ENCODE results near the gene L2HGDH.
"Not testable (repeated sequence)": the region's sequence is repeated elsewhere in the genome, so short reads cannot be mapped to it uniquely, and the experiment has no call there.

Gene L2HGDH

DNA sequence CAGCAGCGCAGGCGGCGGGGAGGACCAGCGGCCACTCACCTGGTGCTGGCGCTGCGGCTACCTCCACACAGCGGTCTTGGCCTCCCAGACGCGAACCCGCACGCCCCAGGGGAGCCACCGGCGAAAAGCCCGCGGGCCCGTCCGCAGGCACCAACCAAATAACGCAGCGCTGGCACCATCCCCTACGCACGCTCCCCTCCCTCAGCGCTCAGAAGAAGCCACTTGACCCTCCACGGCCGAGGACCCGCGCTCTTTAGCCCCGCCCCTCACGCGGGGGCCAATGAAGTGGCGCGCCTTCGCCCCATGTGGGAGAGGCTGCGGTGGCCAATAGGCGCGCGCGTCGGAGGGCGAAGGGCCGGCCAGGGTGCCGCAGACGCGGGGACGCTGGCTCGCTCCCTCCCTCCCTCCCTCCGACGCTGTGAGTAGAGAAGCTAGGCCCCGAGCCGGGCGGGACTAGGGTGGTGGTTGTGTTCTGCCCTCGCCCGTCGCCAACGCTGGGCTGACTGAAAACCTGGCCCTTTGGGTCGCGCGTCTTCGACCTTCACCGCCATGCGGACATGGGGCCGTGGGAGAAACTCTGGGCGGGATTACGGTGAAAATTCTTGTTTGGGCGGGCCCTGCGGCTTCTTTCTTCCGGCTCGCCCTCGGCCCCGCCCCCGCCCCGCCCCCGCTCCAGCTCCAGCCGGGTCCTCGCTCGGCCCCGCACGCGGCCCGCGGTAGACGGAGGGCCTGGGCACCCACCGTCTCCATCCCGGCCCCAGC lies at the start of gene L2HGDH, which contains the start of gene DMAC2L:
Gene L2HGDH (minus strand): TSS at position 258 of the 762 bp plus-strand sequence. CDS start 79 bp downstream, at position 179.
Gene DMAC2L (plus strand): TSS at position 353 of the 762 bp plus-strand sequence. CDS start 9,164 bp downstream, outside the sequence.
- peak; percentile 84 to 87 for DNase-seq

DNA sequence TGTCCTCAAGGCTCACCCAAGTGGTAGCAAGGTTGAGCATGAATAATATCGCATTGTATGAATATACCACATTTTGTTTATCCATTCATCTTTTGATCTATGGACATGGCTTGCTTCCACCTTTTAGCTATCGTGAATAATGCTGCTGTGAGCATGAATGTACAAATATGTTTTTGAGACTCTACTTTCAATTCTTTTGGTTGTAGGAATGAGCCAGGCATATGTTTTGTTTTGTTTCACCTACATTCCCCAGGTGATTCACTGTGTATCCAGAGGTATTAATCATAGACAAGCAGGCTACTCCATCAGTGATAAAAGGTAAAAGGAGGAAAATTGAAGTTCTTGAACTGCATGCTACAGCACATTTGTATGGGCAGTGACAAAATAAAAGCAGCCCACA lies 48.8 kb upstream of the L2HGDH start:
- DNase-seq: no peak

GRCh38 chr14:50360093-50360492 lies 48.1 kb upstream of the L2HGDH start:
- no peak for DNase-seq

- no peak for DNase-seq
These were observed 47.6 kb upstream of the L2HGDH start for GRCh38 chr14:50359631-50360030.

DNA sequence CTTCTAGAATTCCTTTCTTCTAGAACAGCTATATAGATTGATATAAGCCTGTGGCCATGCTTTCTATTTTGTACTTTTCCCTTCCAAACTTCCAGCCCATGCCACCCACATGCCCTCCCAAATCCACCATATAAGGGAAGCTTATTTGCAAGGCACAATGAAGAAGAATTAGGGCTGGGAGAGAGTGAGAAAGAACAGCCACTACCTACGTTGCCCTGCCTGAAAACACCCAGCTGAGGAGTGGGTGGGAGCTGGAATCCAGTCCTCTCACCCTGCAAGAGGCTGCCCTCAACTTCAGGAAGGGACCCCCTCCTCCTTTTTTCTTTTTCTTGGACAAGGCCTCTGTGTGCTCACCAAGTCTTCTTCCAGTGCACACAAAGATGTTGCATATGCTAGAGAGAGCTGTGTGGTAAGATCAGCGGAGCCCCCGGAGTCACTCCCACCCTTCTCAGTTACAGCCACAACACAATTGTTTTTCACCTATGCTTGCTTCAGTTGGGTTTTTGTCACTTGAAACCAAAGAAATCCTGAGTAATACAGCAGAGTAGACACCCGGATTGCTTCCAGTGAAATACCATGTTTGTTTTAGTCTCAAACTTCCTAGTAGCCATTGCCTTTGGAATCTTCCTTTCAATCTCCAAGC lies 45.8 kb upstream of the L2HGDH start:
- no peak for DNase-seq

DNA sequence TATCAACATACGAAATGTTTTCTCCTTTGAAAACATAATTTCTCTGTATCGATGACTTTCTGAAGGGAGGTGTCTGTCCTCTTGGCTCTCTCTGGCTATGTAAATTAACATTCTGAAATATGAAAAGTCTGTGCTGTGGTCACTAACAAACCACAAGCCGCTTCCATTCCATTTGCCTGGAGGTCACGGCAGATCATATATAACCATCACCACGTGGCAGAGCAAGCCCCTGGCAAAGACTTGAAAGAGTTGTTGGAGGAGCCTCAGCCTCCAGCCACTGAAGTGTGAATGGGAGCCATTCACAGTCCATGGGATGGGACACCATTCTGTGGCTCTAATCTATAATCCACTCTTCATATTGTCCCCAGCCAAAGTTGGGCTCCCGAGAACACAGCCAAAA lies 45.1 kb upstream of the L2HGDH start:
- no peak for DNase-seq

GRCh38 chr14:50356283-50356682 lies 44.3 kb upstream of the L2HGDH start:
- not testable (repeated sequence) for DNase-seq

DNA sequence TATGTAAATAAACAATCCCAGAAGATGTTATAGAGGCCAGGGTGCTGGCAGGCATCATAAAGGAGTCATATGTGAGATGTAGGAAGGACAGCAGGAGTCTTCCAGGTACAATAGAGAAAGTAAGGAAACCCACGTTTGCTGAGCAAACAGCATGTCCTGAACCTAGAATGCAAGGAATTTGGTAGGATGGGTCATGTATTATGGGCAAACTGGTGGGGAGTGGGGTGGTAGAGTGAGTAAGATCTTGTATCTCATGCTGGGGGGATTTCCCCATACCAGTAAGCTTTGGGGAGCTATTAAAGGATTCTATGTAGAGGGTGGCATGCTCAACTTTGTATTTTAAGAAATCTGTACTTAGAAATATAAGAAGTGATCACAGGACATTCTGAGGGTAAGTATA lies 43.7 kb upstream of the L2HGDH start:
- DNase-seq: no peak

DNA sequence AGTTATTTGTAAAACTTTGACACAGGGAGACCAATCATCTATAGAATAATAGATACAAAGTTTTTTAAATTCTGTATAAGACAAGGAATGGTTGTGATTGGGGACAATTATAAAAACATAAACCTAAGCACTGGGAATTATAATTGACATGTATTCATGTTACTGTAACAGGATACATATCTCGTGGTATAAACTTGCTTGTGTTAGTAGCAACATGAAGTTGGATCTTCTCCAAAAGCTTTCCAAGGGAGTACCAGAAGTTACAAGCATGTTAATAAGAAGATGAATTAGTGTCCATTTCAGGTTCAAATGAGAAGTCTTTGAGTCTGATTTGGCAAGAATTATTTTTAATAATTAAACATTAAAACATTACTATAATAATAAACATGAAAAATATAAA lies 42.5 kb upstream of the L2HGDH start:
- DNase-seq: no peak

DNA sequence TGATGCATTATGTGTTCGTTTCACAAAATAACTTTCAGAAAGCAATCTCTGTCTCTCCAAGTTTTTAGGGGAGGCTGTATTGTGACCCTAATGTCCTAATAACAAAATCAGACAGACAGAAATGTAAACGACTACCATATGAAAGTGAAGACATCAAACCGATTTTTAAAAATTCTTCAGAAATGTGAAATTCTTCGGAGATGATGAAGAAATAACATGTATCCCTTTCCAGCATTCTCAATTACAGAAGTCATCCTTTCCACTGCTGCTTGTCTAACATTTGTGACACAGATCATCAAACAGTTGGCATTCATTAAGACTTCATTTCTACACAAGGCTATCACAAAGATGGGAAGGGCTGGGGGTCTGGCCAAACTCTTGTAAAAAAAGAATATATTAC lies 41.1 kb upstream of the L2HGDH start:
- no peak for DNase-seq

- DNase-seq: no peak
These were observed 40.6 kb upstream of the L2HGDH start for GRCh38 chr14:50352584-50352983.

- no peak for DNase-seq
These were observed 38.9 kb upstream of the L2HGDH start for GRCh38 chr14:50350975-50351374.

GRCh38 chr14:50348933-50349332 lies 36.9 kb upstream of the L2HGDH start:
- no peak for DNase-seq

DNA sequence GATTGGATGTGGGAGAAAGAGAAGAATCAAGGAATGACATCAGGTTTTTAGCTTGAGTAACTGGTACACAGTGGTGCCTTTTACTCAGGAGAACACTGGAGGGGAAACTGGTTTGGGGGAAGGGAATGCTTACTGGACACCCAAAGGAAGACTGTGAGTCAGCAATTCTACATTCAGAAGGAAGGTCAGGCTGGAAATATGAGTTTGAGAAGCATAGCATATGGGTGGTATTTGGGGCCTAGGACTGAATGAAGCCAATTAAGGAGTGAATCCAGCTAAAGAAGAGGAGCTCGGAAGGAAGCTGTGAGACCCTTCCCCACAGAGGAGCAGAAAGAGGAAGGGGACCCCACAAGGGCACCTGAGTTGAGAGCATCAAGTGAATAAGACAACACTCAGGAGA lies 35.5 kb upstream of the L2HGDH start:
- DNase-seq: no peak

DNA sequence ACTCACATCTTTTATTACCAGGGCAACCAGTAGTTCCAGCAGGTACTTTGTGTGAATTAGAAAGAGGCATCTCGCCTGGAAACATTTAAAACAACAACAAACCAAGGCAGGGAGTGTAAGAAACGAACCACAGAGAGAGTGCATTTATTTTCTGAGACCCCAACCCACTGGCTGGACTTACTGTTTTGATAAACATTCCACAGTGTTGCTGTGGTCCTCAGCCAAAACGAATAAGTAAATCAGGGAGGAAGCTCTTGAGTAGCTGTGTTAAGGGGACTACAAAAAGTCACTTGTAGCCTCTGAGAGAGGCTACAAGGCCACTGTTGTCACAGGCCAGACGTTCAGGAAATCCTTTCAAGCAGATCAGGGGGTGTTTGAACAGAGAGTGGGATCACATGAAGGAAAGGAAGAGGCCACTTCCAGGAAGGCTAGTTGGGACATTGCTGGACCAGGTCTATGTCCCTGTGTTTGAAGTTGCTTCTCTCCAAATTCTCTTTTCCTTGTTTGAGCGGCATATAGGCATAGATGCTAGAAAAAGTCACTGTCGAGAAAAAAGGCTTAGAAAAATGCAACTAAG lies 33.9 kb upstream of the L2HGDH start:
- DNase-seq: no peak

- DNase-seq: no peak
These were observed 33.0 kb upstream of the L2HGDH start for GRCh38 chr14:50344876-50345563.

DNA sequence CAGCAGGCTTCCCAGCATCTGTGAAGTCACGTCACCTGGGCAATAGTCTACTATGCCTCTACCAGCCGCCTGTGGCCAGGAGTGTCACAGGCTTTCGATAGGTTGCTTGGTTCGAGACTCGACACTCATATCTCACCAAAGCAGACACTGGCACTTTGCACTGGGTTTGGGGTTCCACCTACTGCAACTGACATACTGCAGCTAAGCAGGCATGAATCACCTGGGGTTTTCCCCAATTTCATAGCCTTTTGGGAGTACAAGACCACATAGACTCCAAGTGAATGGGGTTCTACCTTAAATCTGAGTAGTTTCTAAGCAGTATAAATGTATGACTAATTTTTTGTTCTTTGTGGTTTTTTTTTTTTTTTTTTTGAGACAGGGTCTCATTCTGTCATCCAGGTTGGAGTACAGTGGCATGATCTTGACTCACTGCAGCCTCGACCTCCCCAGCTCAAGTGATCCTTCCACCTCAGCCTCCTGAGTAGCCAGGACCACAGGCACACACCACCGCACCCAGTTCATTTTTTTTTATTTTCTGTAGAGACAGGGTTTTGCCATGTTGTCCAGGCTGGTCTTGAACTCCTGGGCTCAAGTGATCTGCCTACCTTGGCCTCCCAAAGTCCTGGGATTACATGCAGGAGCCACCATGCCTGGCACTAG lies 32.2 kb upstream of the L2HGDH start:
- DNase-seq: peak; percentile 63 to 67

DNA sequence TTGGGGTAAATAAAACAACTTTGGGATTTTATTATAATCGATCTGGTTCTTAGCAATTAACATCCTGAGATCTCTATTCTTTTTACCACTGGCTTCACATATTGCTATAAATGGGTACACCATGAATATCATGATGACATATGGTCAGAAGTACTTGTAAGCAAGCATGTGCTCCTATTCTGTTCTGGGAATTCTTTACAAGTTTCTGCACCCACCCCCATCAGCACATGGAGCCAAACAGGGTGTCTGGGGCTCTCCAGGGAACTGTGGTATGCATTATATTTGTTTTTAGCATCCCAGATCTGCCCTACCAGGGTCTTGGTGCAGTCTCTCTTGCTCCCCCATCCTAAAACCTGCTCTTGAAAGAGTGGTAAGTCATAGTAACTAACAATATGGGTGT lies 31.4 kb upstream of the L2HGDH start:
- DNase-seq: no peak

GRCh38 chr14:50342221-50343078 lies 30.4 kb upstream of the L2HGDH start:
- peak; percentile 21 to 32 for DNase-seq

- DNase-seq: no peak
These were observed 28.9 kb upstream of the L2HGDH start for GRCh38 chr14:50340963-50341362.

DNA sequence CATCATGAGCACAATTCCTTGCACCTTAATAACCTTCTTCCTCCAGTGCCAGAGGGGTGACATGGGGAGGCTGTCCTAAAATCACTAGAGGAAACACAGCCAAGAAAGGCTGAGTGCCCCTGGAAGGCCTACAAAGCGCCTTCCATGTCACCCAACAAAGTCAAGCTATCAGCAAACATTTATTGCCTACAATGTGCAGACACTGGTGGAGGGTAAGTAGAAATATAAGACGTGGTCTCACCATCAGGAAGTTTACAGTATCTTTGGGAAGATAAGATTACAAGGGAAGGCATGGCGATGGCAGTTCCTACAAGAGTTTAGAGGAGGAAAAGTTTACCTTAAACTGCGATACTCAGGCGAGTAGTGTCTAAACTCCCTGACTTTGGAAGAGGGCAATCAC lies 28.0 kb upstream of the L2HGDH start:
- DNase-seq: no peak
